ENCODE results near the gene FBLN1.

The FBLN1 gene

DNA sequence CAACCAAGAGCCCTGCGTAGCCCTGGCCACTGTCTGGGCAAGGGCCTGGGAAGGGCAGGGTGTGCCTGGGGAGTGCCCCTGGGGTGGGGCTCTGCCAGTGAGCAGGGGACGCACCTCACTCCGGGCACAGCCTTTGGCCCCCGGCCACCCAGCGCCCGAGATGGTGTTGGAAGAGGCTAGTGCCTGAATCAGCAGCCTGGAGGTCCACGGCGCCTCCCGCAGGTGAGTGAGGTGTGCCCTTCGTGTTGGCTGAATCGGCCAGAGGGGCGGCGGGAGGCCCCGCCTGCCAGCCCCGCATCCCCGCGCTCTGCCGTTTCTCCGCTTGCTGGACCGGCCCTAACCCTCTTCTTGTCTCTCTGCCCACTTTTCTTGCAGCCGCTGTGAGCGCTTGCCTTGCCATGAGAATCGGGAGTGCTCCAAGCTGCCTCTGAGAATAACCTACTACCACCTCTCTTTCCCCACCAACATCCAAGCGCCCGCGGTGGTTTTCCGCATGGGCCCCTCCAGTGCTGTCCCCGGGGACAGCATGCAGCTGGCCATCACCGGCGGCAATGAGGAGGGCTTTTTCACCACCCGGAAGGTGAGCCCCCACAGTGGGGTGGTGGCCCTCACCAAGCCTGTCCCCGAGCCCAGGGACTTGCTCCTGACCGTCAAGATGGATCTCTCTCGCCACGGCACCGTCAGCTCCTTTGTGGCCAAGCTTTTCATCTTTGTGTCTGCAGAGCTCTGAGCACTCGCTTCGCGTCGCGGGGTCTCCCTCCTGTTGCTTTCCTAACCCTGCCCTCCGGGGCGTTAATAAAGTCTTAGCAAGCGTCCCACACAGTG lies 60.1 kb downstream of the FBLN1 start:
- in situ Hi-C loops (cut with HindIII; ENCODE audit: low sequenced_read_pairs): no loop called here

DNA sequence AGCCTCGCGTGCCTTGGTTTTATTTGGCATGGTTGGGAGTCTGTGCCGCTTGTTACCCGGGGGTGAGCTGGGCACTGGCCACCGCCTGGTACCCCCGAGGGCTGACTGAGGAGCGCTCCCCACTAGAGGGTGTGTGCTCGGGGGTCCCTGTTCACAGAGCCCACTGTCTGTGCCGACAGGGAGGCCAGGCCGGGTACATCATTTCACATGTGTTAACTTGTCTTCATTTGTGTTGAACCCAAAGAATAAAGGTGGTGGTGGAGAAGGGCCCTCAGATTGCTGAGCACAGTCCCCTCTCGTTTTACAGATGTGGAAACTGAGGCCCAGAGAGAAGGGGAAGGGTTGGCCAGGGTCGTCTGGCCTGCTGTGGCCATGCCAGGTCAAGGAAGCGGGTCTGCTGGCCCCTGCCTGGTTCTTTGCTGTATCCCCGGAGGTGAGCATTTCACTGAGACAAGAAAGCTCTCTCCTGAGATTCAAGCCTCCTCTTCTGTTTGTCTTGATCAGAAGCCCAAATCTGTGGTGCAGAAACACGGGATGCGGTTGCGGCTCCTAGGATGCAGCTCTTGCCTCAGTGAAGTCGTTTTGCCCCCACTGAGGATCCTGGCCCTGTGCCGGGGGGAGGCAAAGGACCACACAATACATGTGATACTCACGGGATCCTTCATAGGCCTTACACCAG lies 60.8 kb downstream of the FBLN1 start:
- in situ Hi-C loops (cut with HindIII; ENCODE audit: low sequenced_read_pairs): no loop called here

DNA sequence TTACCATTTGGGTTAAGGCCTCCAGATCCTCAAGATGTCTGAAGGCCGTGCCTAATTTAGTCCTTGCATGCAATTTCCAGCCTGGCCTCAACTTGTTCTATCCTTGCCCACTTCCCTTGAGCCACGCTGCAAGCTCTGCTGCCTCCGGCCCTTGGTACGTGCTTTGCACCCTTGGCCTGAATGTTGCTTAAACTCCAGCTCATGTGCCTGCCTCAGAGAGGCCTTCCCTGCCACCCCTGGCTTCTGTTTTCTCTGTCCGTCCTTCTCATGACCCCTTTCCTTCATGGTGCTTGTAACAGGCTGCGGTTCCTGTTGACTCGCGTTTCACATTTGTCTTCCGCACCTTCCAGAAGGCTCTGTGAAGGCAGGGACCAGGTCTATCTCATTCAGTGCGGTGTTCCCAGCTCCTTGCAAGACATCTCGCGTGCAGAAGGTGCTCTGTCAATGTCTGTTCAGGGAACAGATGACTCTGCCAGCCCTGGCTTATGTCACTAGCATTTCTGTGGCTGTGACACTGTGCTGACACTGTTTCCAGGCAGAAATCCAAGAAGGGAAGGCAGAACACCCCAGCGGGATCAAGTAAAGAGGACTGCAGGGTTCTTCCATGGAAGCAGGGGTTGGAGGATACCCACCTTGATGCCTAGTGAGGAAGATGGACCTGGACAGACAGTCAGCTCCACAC lies 61.8 kb downstream of the FBLN1 start:
- in situ Hi-C loops (cut with HindIII; ENCODE audit: low sequenced_read_pairs): no loop called here

DNA sequence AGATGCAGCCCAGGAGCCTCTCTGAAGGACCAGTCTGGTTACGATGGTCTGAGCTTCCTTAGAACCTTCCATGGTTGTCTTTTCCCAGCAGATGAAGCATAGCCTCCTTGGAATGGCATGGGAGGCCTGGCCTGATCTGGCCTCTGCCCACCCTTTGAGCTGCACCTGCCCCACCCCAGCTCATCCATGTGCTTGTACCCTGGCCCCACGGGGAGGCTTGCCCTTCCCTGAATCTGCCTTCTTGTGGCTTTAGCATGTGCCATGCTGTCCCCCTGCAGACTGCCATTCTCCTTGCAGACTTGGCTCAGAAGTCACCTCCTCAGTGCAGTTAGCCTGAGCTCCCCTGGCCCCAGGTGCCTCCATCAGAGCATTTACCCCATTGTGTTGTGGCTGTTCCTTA lies 62.5 kb downstream of the FBLN1 start:
- in situ Hi-C loops (cut with HindIII; ENCODE audit: low sequenced_read_pairs): no loop called here

DNA sequence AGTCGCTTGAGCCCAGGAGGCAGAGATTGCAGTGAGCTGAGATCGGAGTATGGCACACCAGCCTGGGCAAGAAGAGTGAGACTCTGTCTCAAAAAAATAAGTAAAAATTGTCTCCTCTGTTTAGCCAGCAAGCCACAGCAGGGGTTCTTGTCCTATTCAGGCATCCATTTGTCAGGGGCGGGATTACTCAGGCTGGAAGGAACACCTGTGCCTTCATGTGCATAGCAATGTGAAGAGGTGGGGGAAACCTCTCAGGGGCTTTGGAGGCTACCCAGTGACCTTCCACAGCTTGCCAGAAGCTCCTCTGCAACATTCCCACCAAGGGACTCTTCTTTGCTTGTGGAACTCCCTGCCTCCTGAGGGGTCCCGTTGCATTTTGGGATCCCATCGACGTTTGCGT lies 63.3 kb downstream of the FBLN1 start:
- in situ Hi-C loops (cut with HindIII; ENCODE audit: low sequenced_read_pairs): no loop called here

DNA sequence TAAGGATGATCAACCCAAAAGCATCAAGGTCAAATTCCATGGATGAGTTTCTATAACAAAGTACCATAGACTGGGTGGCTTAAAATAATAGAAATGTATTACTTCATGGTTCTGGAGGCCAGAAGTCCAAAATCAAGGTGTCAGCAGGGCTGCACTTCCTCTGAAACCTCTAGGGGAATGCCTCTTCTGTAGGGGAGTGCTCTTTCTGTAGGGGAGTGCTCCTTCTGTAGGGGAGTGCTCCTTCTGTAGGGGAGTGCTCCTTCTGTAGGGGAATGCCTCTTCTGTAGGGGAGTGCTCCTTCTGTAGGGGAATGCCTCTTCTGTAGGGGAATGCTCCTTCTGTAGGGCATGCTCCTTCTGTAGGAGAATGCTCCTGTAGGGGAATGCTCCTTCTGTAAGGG lies 65.5 kb downstream of the FBLN1 start:
- in situ Hi-C loops (cut with HindIII; ENCODE audit: low sequenced_read_pairs): no loop called here

DNA sequence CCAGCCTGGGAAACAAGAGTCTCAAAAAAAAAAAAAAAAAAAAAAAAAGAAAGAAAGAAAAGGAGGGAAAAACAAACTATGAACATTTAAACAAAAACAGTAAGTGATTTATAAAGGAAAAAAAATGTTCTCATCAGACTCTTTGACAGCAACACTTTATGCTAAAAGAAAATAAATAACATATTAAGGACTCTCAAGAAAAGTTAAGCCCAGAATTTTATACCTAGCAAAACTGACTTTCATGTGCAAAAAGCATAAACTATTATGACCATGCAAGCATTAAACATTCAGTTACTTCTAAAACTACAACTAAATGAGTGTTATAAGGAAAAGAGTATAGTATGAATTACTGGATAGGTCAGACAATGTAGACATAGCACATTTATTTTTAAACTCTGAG lies 68.4 kb downstream of the FBLN1 start:
- in situ Hi-C loops (cut with HindIII; ENCODE audit: low sequenced_read_pairs): no loop called here

DNA sequence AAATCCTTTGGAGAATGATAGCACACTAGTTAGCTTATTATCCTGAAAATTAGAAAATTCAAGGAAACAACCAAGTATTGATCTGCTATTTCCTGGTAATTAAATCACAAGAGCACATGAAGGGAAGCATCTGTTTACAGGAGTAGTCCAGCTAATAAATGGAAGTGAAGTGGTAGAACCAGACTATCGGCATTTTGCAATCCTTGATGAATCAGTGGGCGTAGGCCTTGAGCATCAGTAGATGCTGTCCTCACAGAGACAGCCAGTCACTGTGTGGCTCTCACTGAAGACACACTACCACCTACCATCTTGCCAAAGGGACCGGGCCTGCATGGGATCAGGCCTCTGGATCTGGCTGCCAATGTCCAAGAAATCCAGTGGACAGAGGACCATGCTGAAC lies 69.8 kb downstream of the FBLN1 start:
- in situ Hi-C loops (cut with HindIII; ENCODE audit: low sequenced_read_pairs): no loop called here

DNA sequence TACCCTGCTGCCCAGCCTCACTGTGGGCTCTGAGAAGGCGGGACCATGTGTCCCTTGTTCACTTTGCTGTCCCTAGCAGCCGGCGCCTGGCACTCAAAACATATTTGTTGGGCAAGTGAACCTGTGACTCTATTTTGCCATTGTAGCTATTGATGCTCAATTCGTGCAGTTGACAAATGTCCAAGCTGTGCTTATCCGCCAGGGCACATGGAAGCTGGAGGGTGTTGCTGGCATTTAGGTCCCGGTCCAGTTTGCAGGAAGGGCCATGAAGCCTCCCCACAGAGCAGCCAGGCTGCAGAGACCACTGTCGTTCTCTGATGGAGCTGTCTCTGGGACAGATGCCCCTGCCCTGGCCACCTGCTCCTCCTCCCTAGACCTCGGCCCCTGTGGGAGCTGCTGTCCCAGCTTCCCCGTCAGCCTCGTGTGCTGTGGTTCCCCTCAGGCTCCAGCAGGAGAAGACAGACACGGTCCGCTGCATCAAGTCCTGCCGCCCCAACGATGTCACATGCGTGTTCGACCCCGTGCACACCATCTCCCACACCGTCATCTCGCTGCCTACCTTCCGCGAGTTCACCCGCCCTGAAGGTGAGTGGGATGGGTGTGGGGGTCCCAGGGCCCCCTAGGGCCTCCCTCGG lies 71.5 kb downstream of the FBLN1 start:
- in situ Hi-C loops (cut with HindIII; ENCODE audit: low sequenced_read_pairs): no loop called here

DNA sequence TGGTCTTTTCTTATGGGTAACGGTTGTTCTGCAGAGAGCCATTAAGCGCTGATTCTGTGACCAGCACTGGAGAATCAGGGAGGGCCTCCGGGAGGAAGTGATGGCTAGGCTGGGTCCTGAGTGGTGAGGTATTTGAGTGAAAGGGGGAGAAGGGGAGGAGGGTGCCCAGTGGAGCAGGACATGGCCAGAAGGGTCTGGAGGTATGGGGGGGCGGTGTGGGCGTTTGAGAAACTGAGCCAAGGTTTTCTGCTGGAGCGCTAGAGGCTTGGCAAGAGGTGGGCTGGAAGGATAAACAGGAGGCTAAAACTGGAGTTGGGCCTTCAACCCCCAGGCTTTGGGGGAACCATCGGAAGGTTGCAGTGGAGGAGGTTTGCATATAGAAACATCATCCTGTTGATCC lies 72.5 kb downstream of the FBLN1 start:
- in situ Hi-C loops (cut with HindIII; ENCODE audit: low sequenced_read_pairs): loop anchor here (5.0 kb wide), 1 partner anchor 67 kb away; no protein-coding TSS in a partner anchor

DNA sequence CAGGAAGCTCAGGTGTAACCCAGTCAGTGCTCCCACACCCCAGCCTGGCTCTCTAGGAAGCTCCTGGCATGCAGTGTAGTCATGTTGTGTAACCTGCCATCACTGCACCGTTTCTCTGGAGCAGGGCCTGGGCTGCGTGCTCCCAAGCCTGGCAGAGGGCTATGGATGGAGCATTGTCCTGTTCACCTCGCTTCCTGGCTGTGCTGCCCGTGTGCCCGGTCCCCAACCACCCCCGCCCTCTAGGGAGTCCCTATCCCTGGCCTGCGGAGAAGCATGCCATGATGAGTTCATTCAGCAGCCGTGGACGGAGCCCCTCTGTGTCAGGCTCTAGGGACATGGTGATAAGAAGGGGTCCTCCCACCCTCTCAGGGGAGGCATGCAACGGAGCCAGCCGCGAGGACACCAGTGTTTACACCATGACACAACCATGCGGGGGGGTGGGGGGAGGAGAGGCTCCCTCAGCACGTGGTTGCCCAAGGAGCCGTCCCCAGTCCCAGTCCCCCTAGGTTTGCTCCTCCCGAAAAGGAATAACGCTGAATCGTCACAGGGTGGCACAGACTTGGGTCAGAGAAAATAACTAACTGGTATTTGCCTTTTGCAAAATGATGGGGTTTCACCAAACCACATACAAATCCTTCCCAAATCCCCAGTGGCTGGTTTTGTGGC lies 73.1 kb downstream of the FBLN1 start:
- in situ Hi-C loops (cut with HindIII; ENCODE audit: low sequenced_read_pairs): loop anchor here (5.0 kb wide), 1 partner anchor 67 kb away; no protein-coding TSS in a partner anchor

DNA sequence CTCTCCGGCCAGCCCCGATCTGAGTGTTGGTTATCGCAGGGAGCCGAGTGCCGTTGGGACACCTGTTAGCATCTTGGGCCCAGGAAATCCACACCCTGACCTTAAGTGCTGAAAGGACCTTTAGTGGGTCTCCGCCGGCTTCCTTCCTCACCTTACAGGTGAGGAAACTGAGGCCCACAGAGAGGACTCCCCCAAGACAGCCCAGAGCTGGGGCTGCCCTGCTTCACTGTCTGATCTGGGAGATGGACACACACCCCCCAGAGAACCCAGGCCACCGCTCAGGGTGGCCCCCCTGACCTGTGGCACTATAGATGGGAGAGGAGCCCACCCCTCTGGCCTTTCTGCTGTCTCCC lies 73.6 kb downstream of the FBLN1 start:
- in situ Hi-C loops (cut with HindIII; ENCODE audit: low sequenced_read_pairs): loop anchor here (5.0 kb wide), 1 partner anchor 66 kb away; no protein-coding TSS in a partner anchor

DNA sequence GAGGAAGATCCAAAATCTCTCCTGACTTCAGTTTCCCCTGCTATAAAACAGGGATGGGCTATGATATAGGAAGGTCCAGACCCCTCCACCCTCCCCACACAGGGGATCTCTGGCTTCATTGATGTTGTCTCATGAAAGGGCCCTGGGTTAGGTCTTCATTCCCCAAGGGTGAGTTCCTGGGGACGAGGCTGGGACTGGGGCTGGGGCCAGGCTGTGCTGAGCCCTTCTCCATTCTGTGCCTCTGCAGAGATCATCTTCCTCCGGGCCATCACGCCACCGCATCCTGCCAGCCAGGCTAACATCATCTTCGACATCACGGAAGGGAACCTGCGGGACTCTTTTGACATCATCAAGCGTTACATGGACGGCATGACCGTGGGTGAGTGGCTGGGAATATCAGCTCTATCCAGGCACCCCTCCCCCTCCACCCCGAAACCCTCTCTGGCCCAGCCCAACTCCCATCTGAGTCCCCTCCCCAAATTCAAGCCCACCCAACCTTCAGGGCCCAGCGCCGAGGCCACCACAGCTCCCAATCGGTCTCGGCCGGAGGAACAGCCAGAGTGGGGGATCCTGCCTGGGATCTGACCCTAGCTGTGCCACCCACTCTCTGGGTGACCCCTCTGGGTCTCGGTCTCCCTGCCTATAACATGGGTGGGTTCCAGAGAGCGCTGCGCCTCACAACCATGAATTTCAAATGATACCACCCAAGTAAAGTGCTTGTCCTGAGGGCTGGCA lies 74.2 kb downstream of the FBLN1 start:
- in situ Hi-C loops (cut with HindIII; ENCODE audit: low sequenced_read_pairs): loop anchor here (5.0 kb wide), 1 partner anchor 65 kb away; no protein-coding TSS in a partner anchor

DNA sequence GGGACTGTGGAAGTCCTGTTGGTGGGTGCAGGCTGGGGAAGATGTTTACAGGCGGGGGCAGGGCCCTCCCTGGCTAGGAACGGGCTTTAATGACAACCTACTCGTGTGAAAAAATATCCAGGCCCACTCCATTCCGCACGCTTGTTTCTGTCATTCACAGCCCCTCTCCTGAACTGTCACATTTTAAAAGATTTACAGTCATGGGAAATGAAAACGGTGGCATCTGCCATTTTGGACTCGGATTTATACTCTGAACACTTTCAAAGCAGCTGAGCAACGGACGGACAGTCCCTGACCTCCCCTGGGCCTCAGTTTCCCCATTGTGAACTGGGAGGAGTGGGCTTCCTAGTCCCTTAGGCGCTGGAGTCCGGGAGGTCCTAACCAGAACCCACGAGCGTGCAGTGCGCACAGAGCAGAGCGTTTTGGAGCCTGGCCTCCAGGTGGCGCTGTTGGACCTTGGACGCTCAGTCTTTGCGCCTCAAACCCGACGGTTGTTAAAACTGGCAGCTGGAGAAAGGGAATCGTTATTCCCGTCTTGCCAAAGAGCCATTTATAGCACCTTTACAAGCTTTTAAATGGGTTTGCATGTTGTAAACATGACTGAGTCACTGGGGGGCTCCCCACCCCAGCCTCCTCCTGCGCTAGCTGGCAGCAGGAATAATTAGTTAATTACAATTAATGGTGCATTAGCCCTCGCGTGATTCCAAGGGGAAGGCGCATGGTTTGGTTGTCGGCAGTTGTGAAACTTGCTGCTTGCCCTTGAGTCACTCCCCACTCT lies 75.3 kb downstream of the FBLN1 start:
- in situ Hi-C loops (cut with HindIII; ENCODE audit: low sequenced_read_pairs): loop anchor here (5.0 kb wide), 1 partner anchor 64 kb away; no protein-coding TSS in a partner anchor

DNA sequence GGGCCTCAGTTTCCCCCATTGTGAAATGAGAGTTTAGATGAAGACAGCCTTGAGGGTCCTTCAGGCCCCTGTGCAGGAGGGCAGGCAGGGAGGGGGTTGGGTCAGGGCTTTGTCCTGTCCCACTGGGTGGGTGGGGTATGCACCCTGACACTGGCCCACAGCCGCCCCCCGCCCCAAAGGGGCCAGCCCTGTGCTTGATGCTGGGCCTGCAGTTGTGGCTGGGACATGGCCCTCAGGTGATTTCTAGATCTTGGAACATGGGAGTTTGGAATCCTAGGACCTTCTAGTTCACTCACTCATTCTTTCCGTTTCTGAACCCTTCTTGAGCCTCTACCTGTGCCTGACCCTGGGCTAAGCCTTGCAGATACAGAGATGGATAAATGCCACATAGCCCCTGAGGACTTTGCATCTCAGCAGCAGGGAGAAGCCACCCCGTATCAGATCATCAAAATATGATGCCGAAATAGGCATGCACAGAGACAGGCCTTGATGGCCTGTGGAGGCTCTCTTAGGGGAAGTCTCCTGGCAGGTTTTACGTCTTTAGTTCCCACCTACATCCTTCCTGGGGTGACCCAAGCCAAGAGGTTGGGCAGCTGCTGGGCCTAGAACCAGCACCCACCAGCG lies 76.0 kb downstream of the FBLN1 start:
- in situ Hi-C loops (cut with HindIII; ENCODE audit: low sequenced_read_pairs): loop anchor here (5.0 kb wide), 1 partner anchor 64 kb away; no protein-coding TSS in a partner anchor

DNA sequence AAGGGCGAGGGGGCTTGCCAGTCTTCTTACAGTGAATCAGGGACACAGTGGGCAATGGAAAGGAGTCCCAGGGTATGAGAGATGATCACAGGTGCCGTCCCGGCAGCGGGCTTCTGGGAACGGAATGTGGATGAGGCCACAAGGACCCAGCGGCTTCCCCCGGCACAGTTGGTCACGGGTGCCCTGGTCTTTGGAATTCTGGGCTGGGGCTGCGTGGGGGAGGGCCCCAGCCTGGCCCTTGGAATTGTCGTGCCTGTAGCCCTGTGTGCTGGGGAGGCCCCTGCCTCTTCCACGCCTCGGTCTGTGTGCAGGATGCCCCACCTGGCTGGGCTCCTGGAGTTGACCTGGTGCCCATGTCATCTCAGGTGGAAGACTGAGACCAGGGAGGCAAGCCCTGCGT lies 76.6 kb downstream of the FBLN1 start:
- in situ Hi-C loops (cut with HindIII; ENCODE audit: low sequenced_read_pairs): loop anchor here (5.0 kb wide), 1 partner anchor 63 kb away; no protein-coding TSS in a partner anchor

DNA sequence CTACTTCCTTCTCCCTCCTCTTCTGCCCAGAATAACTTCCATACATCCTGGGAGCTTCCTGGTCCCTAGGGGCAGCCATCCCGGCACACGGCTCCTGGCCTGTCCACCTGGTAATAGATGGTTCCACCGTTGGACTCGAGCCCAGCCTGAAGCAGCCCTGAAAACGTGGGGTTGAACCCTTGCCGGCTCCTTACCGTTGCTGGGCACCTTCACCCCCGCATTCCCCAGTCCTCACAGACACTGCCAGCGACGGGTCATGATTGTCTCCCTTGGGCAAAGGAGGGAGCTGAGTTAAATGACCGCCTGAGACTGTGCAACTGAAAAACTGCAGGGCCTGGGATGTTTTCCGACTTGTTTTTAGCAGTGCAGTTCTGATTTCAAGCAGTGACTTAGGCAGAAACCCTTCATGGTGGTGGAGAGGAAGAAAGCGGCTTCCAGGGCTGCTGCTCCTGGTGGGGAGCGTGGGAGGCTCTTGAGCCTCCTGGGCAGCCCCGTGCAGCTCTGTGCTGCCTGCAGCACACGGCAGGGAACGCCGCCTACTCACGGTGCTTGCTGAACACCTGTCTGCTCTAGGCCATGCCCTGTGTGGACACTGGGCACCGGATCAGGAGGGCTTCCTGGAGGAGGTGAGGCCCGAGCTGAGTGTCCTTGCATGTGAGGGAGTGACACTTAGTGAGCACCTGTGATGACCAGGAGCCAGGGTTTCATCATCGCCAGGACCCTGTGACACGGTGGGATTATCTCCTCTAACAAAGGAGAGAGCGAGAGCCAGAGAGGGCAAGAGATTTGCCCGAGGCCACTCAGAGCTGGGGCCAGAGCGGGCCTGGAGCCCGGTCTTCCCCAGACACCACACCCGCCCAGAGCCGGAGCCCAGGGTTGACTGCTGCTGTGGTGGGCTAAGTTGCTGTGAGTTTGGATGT lies 77.4 kb downstream of the FBLN1 start:
- in situ Hi-C loops (cut with HindIII; ENCODE audit: low sequenced_read_pairs): loop anchor here (5.0 kb wide), 1 partner anchor 62 kb away; no protein-coding TSS in a partner anchor
